ENCODE measurements around the gene PEX7. TPM values are rescaled to one million over a fixed set of nuclear protein-coding genes. Genes with fewer than 3 reads are reported as not detected.

PEX7 gene
- total and polyA plus RNA-seq, 10 of the 15 experiments (the other 5 are each of a cell fraction or from before 2014, with no cell fraction given) = 0.58 to 12.4 (median 8.8) TPM

GRCh38 chr6:136831873-136832562, 9.6 kb downstream of the PEX7 start:
- RAD21 ChIA-PET (ENCODE audit: unreplicated experiment) = no interaction called here
- peaks cover 0 to 6% of the 10 kb centered on the region in 2 experiments; a peak in 1 of 4 replicates for H3K36me3 ChIP-seq (ENCODE audit: control insufficient read depth in 2 of 2, insufficient read depth in 2 of 2, low read length in 1 of 2)
- H3K27me3 ChIP-seq (replicated peaks in 1 of 2; ENCODE audit: control insufficient read depth in 2 of 2, insufficient read depth in 2 of 2, low read length in 1 of 2) = no peaks in the 10 kb centered on the region
- in situ Hi-C loops (cut with MboI) (no loop called here), intact Hi-C loops (cut with micrococcal nuclease; ENCODE audit: unreplicated experiment) (no loop called here)
- H3K79me2 ChIP-seq (ENCODE audit: control insufficient read depth, insufficient read depth, low read length) = no peaks in the 10 kb centered on the region
- BruUV-seq (replicated peaks) = no TSS peak
- CTCF ChIA-PET = interaction anchor here (1.4 kb wide), 1 partner anchor 14 kb away, joined by 3 read pairs; no protein-coding TSS in a partner anchor
- POLR2A ChIA-PET = no interaction called here
- WGBS (ENCODE audit: insufficient coverage, insufficient replicate concordance, low lambda C conversion rate, missing lambda C conversion rate) = 100% methylated on average over 1 of the region's 1 CpG
- no peak for DNase-seq (ENCODE audit: low read depth, low spot score)
- no peak for FAIRE-seq
- peaks cover 10% of the 10 kb centered on the region for H3K9me3 ChIP-seq (replicated peaks; ENCODE audit: control insufficient read depth, insufficient read depth, low read length)
- no peak overlapping the region for H2AFZ ChIP-seq (ENCODE audit: control insufficient read depth, low read depth, low read length)
- H3K4me2 ChIP-seq (ENCODE audit: control insufficient read depth, insufficient read depth) = no peak overlapping the region
- no peaks in the 10 kb centered on the region for H3K4me1 ChIP-seq (ENCODE audit: control insufficient read depth, insufficient read depth, low read length)
- no peak overlapping the region for H3K9ac ChIP-seq (ENCODE audit: control insufficient read depth, insufficient read depth, low read length)
- H3K27ac ChIP-seq (ENCODE audit: control insufficient read depth, insufficient read depth) = no peak overlapping the region
- no peaks in the 10 kb centered on the region for H4K20me1 ChIP-seq (ENCODE audit: control insufficient read depth, insufficient read depth)
- SMC1A ChIA-PET (ENCODE audit: uncharacterized antibody, unreplicated experiment) = no interaction called here
- ATAC-seq = no peak
- TF ChIP-seq CBX5 (IDR thresholded peaks at IDR 0.05; ENCODE audit: low read depth) (peak; percentile 97), NRF1 (conservative IDR thresholded peaks at IDR 0.05; ENCODE audit: low read depth, low read length) (no peak)
- H3K4me3 ChIP-seq = no peak overlapping the region

GRCh38 chr6:136840276-136841001, 18.0 kb downstream of the PEX7 start:
- WGBS (ENCODE audit: insufficient coverage, insufficient replicate concordance, low lambda C conversion rate, missing lambda C conversion rate) = 95% methylated on average over 4 of the region's 4 CpGs
- H3K27me3 ChIP-seq (replicated peaks in 1 of 2; ENCODE audit: control insufficient read depth in 2 of 2, insufficient read depth in 2 of 2, low read length in 1 of 2) = no peaks in the 10 kb centered on the region
- no peaks in the 10 kb centered on the region for H4K20me1 ChIP-seq (ENCODE audit: control insufficient read depth, insufficient read depth)
- no peak for FAIRE-seq
- ChIA-PET CTCF (no interaction called here), RAD21 (ENCODE audit: unreplicated experiment) (no interaction called here), POLR2A (no interaction called here), SMC1A (ENCODE audit: uncharacterized antibody, unreplicated experiment) (no interaction called here)
- TF ChIP-seq PBX3 (IDR thresholded peaks at IDR 0.05; ENCODE audit: insufficient replicate concordance, low read depth, low read length) (no peak), TCF12 (IDR thresholded peaks at IDR 0.05; ENCODE audit: low read depth, low read length) (no peak), KLF5 (IDR thresholded peaks at IDR 0.05; ENCODE audit: partially characterized antibody) (no peak), ZNF24 (IDR thresholded peaks at IDR 0.05) (no peak), FOXK2 (IDR thresholded peaks at IDR 0.05) (no peak), RELA (IDR thresholded peaks at IDR 0.05; ENCODE audit: borderline replicate concordance, partially characterized antibody) (no peak), CREB1 (IDR thresholded peaks at IDR 0.05; ENCODE audit: low read depth) (no peak), IRF5 (IDR thresholded peaks at IDR 0.05; ENCODE audit: borderline replicate concordance) (no peak), HDGF (IDR thresholded peaks at IDR 0.05) (no peak), SMAD1 (IDR thresholded peaks at IDR 0.05; ENCODE audit: low read depth, partially characterized antibody) (no peak)
- no peaks in the 10 kb centered on the region for H3K9me3 ChIP-seq (replicated peaks; ENCODE audit: control insufficient read depth, insufficient read depth, low read length)
- no peaks in the 10 kb centered on the region for H3K4me1 ChIP-seq (ENCODE audit: control insufficient read depth, insufficient read depth, low read length)
- no peak overlapping the region for H3K9ac ChIP-seq (ENCODE audit: control insufficient read depth, insufficient read depth, low read length)
- H2AFZ ChIP-seq (ENCODE audit: control insufficient read depth, low read depth, low read length) = no peak overlapping the region
- BruUV-seq (replicated peaks) = no TSS peak
- no peak overlapping the region for H3K4me2 ChIP-seq (ENCODE audit: control insufficient read depth, insufficient read depth)
- H3K27ac ChIP-seq (ENCODE audit: control insufficient read depth, insufficient read depth) = no peak overlapping the region
- no peak for ATAC-seq
- no peaks in the 10 kb centered on the region; a peak in 1 of 4 replicates for H3K36me3 ChIP-seq (ENCODE audit: control insufficient read depth in 2 of 2, insufficient read depth in 2 of 2, low read length in 1 of 2)
- H3K79me2 ChIP-seq (ENCODE audit: control insufficient read depth, insufficient read depth, low read length) = no peaks in the 10 kb centered on the region
- intact Hi-C loops (cut with micrococcal nuclease; ENCODE audit: unreplicated experiment) = loop anchor here (5.0 kb wide), 1 partner anchor 82 kb away; the partner anchor contains the start of gene SLC35D3
- H3K4me3 ChIP-seq = no peak overlapping the region
- in situ Hi-C loops (cut with MboI) = no loop called here
- no peak for DNase-seq (ENCODE audit: low read depth, low spot score)
